GM12892 (cell line): ENCODE data around the gene MLYCD.
"Not testable (repeated sequence)": the region's sequence is repeated elsewhere in the genome, so short reads cannot be mapped to it uniquely, and the experiment has no call there.

Experiments
- POLR2A ChIP-seq: IDR thresholded peaks from 2 replicates; pipeline ENCODE4 v1.6.1; 2011; ENCODE audit warnings: low read depth, low read length, control low read depth
- POLR2AphosphoS5 ChIP-seq: IDR thresholded peaks from 2 replicates; pipeline ENCODE4 v1.6.1; 2011; ENCODE audit warnings: low read depth, low read length, control low read depth

- TF ChIP-seq POLR2A, POLR2AphosphoS5: not testable (repeated sequence)
These were observed 52.0 kb downstream of the MLYCD start for GRCh38 chr16:83950862-83951399.
